Activated CD8-positive, alpha-beta memory T cell treated with anti-CD3 and anti-CD28 coated beads for 36 hours (primary cell): Measurements from ENCODE around the gene ERP29. TPM values are rescaled to one million over a fixed set of nuclear protein-coding genes. Genes with fewer than 3 reads are reported as not detected.
"Not testable (repeated sequence)": the region's sequence is repeated elsewhere in the genome, so short reads cannot be mapped to it uniquely, and the experiment has no call there.

ENCODE experiments used
- CTCF ChIA-PET: fragments of 350-600 bp; sonication (Branson Sonifier 250); formaldehyde crosslinking; loops from one replicate; lab custom pipeline; 2021; ENCODE audit warnings: antibody characterized with exemption; lab: Charles Lee
- POLR2A ChIA-PET: fragments of 350-600 bp; sonication (Branson Sonifier 250); formaldehyde crosslinking; loops from one replicate; lab custom pipeline; 2021; ENCODE audit warnings: antibody characterized with exemption; lab: Charles Lee
- total RNA-seq, 2 experiments: library from RNA; stranded (reverse); gene quantifications; one replicate each; pipeline ENCODE4 v1.2.3, GENCODE V29; 2021

Gene ERP29
- total RNA-seq, 2 experiments from 2014 or later: 93.0 to 93.1 TPM

DNA sequence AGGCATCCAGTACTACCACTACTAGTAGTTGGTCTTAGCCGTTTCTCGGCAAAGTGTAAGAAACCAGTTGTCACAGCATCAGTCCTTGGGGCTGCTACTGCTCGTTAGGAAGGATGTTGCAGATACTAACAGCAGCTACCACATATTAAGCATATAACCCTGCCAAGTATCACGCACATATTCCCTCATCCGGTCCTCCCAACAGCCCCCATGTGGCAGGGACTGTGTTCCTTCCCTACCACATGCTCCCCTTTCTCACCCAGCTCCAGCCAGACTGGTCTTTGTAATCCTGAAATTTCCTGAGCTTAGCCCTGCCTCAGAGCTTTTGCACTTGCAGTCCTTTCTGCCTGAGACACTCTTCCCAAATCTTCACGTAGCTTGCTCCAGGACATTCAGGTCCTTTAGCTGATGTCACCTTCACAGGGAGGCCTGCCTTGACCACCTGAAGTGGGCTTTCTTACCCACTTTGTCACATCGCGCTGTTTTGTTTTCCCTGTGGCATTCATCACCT is 7.8 kb downstream of the ERP29 start:
- POLR2A ChIA-PET: no interaction called here
- CTCF ChIA-PET: interaction anchor here (1.4 kb wide), 2 partner anchors 9 to 28 kb away, joined by 3 read pairs; no protein-coding TSS in a partner anchor

- POLR2A ChIA-PET: interaction anchor here (1.5 kb wide), 1 partner anchor 8 kb away, joined by 4 read pairs; no protein-coding TSS in a partner anchor
- CTCF ChIA-PET: interaction anchor here (0.9 to 1.4 kb wide), 3 partner anchors 17 to 29 kb away, joined by 3 to 4 read pairs (median 3); no protein-coding TSS in a partner anchor
These were observed 9.2 kb downstream of the ERP29 start for GRCh38 chr12:112022241-112023016.

DNA sequence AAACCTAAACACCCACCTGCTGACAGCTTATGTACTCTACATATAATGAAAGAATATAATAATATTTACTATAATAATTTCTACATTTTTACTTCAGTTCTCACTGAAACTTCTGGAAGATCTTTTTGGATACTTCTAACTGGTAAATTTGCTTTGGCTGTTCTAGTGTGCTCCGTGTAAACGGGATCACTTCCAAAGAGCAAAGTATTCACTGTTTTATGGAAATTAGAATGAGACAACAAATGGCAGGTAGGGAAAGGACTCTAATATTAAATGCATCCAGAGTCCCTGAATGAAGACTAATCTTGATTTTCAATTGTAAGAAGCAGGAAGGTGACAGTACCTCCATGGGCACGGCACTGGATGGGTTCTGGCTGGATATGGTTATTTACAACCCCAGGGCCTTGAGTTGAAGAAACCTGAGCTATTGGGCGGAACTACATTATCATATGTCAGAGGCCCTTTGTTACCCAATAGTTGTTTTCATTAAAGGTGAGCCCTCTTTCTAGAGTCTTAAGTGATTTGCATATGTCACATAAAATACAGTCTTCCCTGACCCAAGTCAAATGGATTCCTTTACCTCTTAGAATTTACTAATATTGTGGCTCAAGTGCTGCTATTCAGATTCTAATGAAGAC is 10.7 kb downstream of the ERP29 start:
- ChIA-PET CTCF (interaction anchor here (0.9 to 1.3 kb wide), 2 partner anchors 9 to 18 kb away, joined by 4 read pairs; no protein-coding TSS in a partner anchor), POLR2A (no interaction called here)

- ChIA-PET POLR2A (no interaction called here), CTCF (interaction anchor here (0.6 kb wide), 1 partner anchor 9 kb away, joined by 3 read pairs; no protein-coding TSS in a partner anchor)
These were observed 12.7 kb downstream of the ERP29 start for GRCh38 chr12:112025808-112026375.

- ChIA-PET POLR2A (interaction anchor here (1.0 kb wide), 1 partner anchor 9 kb away, joined by 4 read pairs; no protein-coding TSS in a partner anchor), CTCF (interaction anchor here (1.2 kb wide), 1 partner anchor 9 kb away, joined by 3 read pairs; no protein-coding TSS in a partner anchor)
These were observed 16.1 kb downstream of the ERP29 start for GRCh38 chr12:112029301-112029700.

GRCh38 chr12:112031472-112031871 is 18.2 kb downstream of the ERP29 start:
- CTCF ChIA-PET: no interaction called here
- POLR2A ChIA-PET: no interaction called here

DNA sequence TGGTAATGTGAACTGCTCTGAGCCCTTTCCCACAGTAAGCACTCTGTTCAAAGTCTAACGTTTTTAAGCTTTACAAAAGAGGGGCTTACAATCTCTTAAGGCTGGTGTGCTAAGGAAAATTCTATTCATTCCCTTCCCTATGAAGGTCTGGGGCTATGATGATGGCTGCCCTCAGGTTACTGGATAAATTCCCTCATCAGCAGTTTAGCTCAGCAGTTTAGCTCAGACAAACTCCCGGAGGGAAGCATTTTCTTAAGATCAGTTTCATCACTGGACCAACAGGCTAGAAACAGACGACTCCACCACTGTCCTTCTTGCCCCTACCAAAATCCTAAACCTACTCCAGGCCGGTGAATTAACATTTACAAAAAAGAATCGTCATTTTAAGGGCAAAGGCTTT is 19.1 kb downstream of the ERP29 start:
- POLR2A ChIA-PET: no interaction called here
- CTCF ChIA-PET: no interaction called here

- ChIA-PET POLR2A (no interaction called here), CTCF (no interaction called here)
These were observed 22.1 kb downstream of the ERP29 start for GRCh38 chr12:112035219-112035785.

DNA sequence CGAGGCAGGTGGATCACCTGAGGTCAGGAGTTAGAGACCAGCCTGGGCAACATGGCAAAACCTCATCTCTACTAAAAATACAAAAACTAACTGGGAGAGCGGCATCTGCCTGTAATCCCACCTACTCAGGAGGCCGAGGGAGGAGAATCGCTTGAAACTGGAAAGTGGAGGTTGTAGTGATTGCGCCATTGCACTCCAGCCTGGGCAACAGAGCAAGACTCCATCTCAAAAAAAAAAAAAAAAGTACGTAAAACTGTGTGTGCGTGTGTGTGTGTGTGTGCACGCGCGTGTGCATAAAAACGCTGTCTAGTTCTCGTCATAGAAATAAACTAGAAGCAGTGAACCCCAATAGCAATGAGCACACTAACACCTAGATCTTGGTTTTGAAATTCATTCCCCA is 23.4 kb downstream of the ERP29 start:
- POLR2A ChIA-PET, CTCF ChIA-PET: not testable (repeated sequence)

DNA sequence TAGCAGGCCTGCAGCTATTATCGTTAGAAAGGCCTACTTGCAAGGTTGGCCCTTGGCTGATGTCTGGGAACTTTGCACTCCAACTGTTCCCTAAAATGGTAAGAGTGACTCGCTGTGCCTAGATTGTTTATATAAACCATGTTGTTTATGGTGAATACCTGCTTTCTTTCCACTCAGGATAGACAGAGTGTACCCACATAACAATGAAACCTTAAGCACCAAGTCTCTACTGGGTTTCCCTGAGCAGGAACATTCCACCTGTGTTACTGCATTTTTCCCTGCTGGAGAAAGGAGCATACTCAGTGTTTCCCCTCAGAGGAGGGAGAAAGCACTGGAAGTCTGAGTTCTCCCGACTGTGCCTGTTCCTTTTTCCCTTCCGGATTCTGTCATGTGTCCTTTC is 32.8 kb downstream of the ERP29 start:
- ChIA-PET POLR2A (no interaction called here), CTCF (no interaction called here)

GRCh38 chr12:112049351-112049750 is 36.1 kb downstream of the ERP29 start:
- ChIA-PET CTCF (no interaction called here), POLR2A (no interaction called here)

- CTCF ChIA-PET: no interaction called here
These were observed 47.9 kb downstream of the ERP29 start for GRCh38 chr12:112061137-112061536.

GRCh38 chr12:112063273-112063672 is 50.0 kb downstream of the ERP29 start:
- CTCF ChIA-PET: no interaction called here

More at GRCh38 chr12:112061137-112061536, 47.9 kb downstream of the ERP29 start:
- POLR2A ChIA-PET: interaction anchor here (0.7 kb wide), 1 partner anchor 344 kb away, joined by 3 read pairs; no protein-coding TSS in a partner anchor

GRCh38 chr12:112066566-112066965 is 53.3 kb downstream of the ERP29 start:
- POLR2A ChIA-PET: no interaction called here
- CTCF ChIA-PET: no interaction called here

More at GRCh38 chr12:112063273-112063672, 50.0 kb downstream of the ERP29 start:
- POLR2A ChIA-PET: no interaction called here

Other genes starting within 250 kb of the ERP29 start
- 1 to 10 TPM; 1.4 TPM for gene ALDH2, start 246.5 kb upstream of the ERP29 start, total RNA-seq
- gene MAPKAPK5, start 171.2 kb upstream of the ERP29 start, total RNA-seq: 10 to 100 TPM; 68.2 to 73.7 TPM
- gene TMEM116, start 261 bp upstream of the ERP29 start, total RNA-seq: 10 to 100 TPM in 1 of 2 experiments, 1 to 10 TPM in 1; 9.8 to 10.8 TPM
- gene NAA25, start 95.4 kb downstream of the ERP29 start, total RNA-seq: 10 to 100 TPM; 46.7 to 48.7 TPM
- 10 to 100 TPM; 28.3 to 28.5 TPM for gene TRAFD1, start 112.1 kb downstream of the ERP29 start, total RNA-seq